ENCODE results near the gene USP12.

DNA sequence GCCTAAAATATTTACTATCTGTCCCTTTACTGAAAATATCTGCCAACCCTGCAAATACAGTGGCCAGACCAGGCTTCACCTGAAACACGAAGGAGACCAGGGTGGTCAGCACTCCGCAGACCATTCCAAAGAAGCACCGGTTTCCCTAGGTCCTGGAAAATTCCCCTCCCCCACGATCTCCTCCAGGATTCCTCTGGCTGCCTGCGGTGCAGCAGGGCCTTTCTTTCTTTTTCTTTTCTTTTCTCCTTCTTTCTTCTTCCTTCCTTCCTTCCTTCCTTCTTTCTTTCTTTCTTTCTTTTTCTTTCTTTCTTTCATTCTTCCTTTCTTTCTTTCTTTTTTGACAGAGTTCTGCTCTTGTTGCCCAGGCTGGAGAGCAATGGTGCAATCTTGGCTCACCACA, 152.7 kb downstream of the USP12 start:
- no peak for TF ChIP-seq EZH2 (IDR thresholded peaks at IDR 0.05)
- no peak for TF ChIP-seq POLR2AphosphoS5 (IDR thresholded peaks at IDR 0.05; ENCODE audit: borderline replicate concordance, low read depth, low read length)

Data from SK-N-MC (cell line).